Measurements from ENCODE around the gene HEPACAM2. TPM values are rescaled to one million over a fixed set of nuclear protein-coding genes. Genes with fewer than 3 reads are reported as not detected.

Gene HEPACAM2
- polyA plus RNA-seq, 1 of the 3 experiments (the other 2 are of a cell fraction), result not detected

DNA sequence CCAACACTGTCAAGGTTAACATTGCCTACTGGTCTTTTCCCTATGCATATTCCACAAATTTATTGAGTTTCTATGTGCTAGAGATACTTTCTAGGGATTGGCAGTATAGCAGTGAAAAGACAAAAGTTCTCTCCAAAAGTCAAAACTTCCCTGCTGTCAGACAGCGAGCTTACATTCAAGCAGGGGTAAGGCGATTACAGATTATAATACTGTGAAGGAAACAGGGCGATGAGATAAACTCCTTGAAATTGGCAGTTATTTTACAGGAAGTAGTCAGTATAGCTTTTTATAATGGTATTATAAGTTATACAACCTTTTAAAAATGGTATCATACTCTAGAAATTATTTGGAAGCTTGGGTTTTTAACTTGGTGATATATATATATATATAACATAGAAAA is 15.8 kb upstream of the HEPACAM2 start:
- H3K9me3 ChIP-seq, result no peaks in the 10 kb centered on the region
- DNase-seq, result no peak
- H3K27me3 ChIP-seq (ENCODE audit: insufficient read depth), result no peaks in the 10 kb centered on the region
- H3F3A ChIP-seq (replicated peaks; ENCODE audit: insufficient read depth), result peaks cover 3% of the 10 kb centered on the region
- no peaks in the 10 kb centered on the region for H3K9me2 ChIP-seq
- no peak overlapping the region for H3K9ac ChIP-seq
- ChIA-PET CTCF (interaction anchor here (1.0 to 7.4 kb wide), 5 partner anchors 11 to 380 kb away, joined by 3 to 88 read pairs (median 4); no protein-coding TSS in a partner anchor), POLR2A (no interaction called here)
- H4K20me1 ChIP-seq (ENCODE audit: insufficient read depth), result peaks cover 17% of the 10 kb centered on the region
- H2AFZ ChIP-seq (ENCODE audit: low read depth), result no peak overlapping the region
- peaks cover 29% of the 10 kb centered on the region for H3K79me2 ChIP-seq (ENCODE audit: insufficient read depth)
- H3K36me3 ChIP-seq (replicated peaks in 1 of 2; ENCODE audit: control insufficient read depth in 1 of 2, insufficient read depth in 2 of 2, low read length in 1 of 2), result peaks cover 7 to 19% of the 10 kb centered on the region in 2 experiments
- 95% methylated on average over 3 of the region's 3 CpGs for WGBS (ENCODE audit: low lambda C conversion rate)
- no peak for TF ChIP-seq NFIC (IDR thresholded peaks at IDR 0.05; ENCODE audit: borderline replicate concordance)
- no peak for TF ChIP-seq SMC3 (IDR thresholded peaks at IDR 0.05; ENCODE audit: low read depth, low read length)
- no peak for TF ChIP-seq RCOR1 (IDR thresholded peaks at IDR 0.05; ENCODE audit: low read length)
- TF ChIP-seq FOXM1 (IDR thresholded peaks at IDR 0.05; ENCODE audit: low read depth), result no peak
- H3K4me3 ChIP-seq (ENCODE audit: low read depth in 2 of 2, low read length in 1 of 2), result no peak overlapping the region
- peaks cover 0 to 3% of the 10 kb centered on the region in 2 experiments; a peak in 1 of 4 replicates for H3K4me1 ChIP-seq (ENCODE audit: control insufficient read depth in 1 of 2, insufficient read depth in 2 of 2, low read depth in 1 of 2, low read length in 1 of 2)
- H3K4me2 ChIP-seq, result no peak overlapping the region
- H3K27ac ChIP-seq (ENCODE audit: low read depth in 2 of 2, low read length in 1 of 2), result no peak overlapping the region

- Histone ChIP-seq H3K9me2 (no peaks in the 10 kb centered on the region), H3K27me3 (ENCODE audit: insufficient read depth) (no peaks in the 10 kb centered on the region), H3K36me3 (replicated peaks in 1 of 2; ENCODE audit: control insufficient read depth in 1 of 2, insufficient read depth in 2 of 2, low read length in 1 of 2) (peaks cover 7 to 19% of the 10 kb centered on the region in 2 experiments), H3K4me2 (no peak overlapping the region), H3F3A (replicated peaks; ENCODE audit: insufficient read depth) (peaks cover 3% of the 10 kb centered on the region), H3K79me2 (ENCODE audit: insufficient read depth) (peaks cover 35% of the 10 kb centered on the region), H3K4me3 (ENCODE audit: low read depth in 2 of 2, low read length in 1 of 2) (no peak overlapping the region), H3K9me3 (no peaks in the 10 kb centered on the region), H4K20me1 (ENCODE audit: insufficient read depth) (peaks cover 7% of the 10 kb centered on the region; the same call in 1 of the 2 replicates), H2AFZ (ENCODE audit: low read depth) (no peak overlapping the region), H3K4me1 (ENCODE audit: control insufficient read depth in 1 of 2, insufficient read depth in 2 of 2, low read depth in 1 of 2, low read length in 1 of 2) (no peaks in the 10 kb centered on the region; a peak in 1 of 4 replicates), H3K9ac (no peak overlapping the region), H3K27ac (ENCODE audit: low read depth in 2 of 2, low read length in 1 of 2) (no peak overlapping the region)
- no peak for TF ChIP-seq GATA2 (CRISPR knock-in tag; IDR thresholded peaks at IDR 0.05)
- TF ChIP-seq FOXM1 (IDR thresholded peaks at IDR 0.05; ENCODE audit: low read depth), result no peak
- TF ChIP-seq MXI1 (IDR thresholded peaks at IDR 0.05; ENCODE audit: low read depth, low read length), result no peak
- no peak for TF ChIP-seq FOSL2 (IDR thresholded peaks at IDR 0.05; ENCODE audit: borderline replicate concordance, low read depth)
- no peak for TF ChIP-seq RCOR1 (IDR thresholded peaks at IDR 0.05; ENCODE audit: low read length)
- TF ChIP-seq TEAD4 (IDR thresholded peaks at IDR 0.05; ENCODE audit: borderline replicate concordance, insufficient read depth), result no peak
- TF ChIP-seq JUND (IDR thresholded peaks at IDR 0.05), result no peak
- TF ChIP-seq GABPA (IDR thresholded peaks at IDR 0.05; ENCODE audit: low read depth), result no peak
- no peak for TF ChIP-seq RXRA (IDR thresholded peaks at IDR 0.05; ENCODE audit: borderline replicate concordance, low read depth)
- TF ChIP-seq, protein P1, sequence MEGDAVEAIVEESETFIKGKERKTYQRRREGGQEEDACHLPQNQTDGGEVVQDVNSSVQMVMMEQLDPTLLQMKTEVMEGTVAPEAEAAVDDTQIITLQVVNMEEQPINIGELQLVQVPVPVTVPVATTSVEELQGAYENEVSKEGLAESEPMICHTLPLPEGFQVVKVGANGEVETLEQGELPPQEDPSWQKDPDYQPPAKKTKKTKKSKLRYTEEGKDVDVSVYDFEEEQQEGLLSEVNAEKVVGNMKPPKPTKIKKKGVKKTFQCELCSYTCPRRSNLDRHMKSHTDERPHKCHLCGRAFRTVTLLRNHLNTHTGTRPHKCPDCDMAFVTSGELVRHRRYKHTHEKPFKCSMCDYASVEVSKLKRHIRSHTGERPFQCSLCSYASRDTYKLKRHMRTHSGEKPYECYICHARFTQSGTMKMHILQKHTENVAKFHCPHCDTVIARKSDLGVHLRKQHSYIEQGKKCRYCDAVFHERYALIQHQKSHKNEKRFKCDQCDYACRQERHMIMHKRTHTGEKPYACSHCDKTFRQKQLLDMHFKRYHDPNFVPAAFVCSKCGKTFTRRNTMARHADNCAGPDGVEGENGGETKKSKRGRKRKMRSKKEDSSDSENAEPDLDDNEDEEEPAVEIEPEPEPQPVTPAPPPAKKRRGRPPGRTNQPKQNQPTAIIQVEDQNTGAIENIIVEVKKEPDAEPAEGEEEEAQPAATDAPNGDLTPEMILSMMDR (IDR thresholded peaks at IDR 0.05), result no peak
- TF ChIP-seq, protein P2, sequence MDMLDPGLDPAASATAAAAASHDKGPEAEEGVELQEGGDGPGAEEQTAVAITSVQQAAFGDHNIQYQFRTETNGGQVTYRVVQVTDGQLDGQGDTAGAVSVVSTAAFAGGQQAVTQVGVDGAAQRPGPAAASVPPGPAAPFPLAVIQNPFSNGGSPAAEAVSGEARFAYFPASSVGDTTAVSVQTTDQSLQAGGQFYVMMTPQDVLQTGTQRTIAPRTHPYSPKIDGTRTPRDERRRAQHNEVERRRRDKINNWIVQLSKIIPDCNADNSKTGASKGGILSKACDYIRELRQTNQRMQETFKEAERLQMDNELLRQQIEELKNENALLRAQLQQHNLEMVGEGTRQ (IDR thresholded peaks at IDR 0.05; ENCODE audit: borderline replicate concordance, low read depth, low read length), result no peak
- TF ChIP-seq USF1 (IDR thresholded peaks at IDR 0.05; ENCODE audit: borderline replicate concordance, low read depth), result no peak
- no peak for TF ChIP-seq REST (IDR thresholded peaks at IDR 0.05; ENCODE audit: low read depth, low read length)
- TF ChIP-seq FOXJ3 (CRISPR knock-in tag; IDR thresholded peaks at IDR 0.05), result no peak
- no peak for TF ChIP-seq CHD2 (IDR thresholded peaks at IDR 0.05; ENCODE audit: low read length, partially characterized antibody)
- no peak for TF ChIP-seq NFIC (IDR thresholded peaks at IDR 0.05; ENCODE audit: borderline replicate concordance)
- 84% methylated on average over 4 of the region's 4 CpGs for WGBS (ENCODE audit: low lambda C conversion rate)
- no peak for DNase-seq
- CTCF ChIA-PET, result interaction anchor here (0.6 to 5.3 kb wide), 4 partner anchors 12 to 312 kb away, joined by 3 to 27 read pairs (median 7); no protein-coding TSS in a partner anchor
- POLR2A ChIA-PET, result no interaction called here
Measured at GRCh38 chr7:93239824-93240223, 13.6 kb upstream of the HEPACAM2 start.

Data from SK-N-SH (cell line).